Smooth muscle cell (in vitro differentiated cells): ENCODE data around the gene RNF152. TPM values are rescaled to one million over a fixed set of nuclear protein-coding genes. Genes with fewer than 3 reads are reported as not detected.
A peak's percentile ranks its signal among the peaks of the same experiment; 100 is the strongest.

Experiments used
- DNase-seq: peaks from one replicate; lab custom pipeline; 2025; ENCODE audit not compliant: unreplicated experiment; lab: John Stamatoyannopoulos, UW
- H2AFZ ChIP-seq: fragments of 200-600 bp; sonication (generic); 2 replicates; pipeline ENCODE4 v1.6.0; 2016; ENCODE audit warnings: antibody characterized with exemption, low read depth, mild to moderate bottlenecking
- H3F3A ChIP-seq: fragments of 200-600 bp; sonication (generic); 2 replicates; pipeline ENCODE4 v1.6.0; 2017; ENCODE audit warnings: antibody characterized with exemption, low read depth
- H3K27ac ChIP-seq: fragments of 200-600 bp; sonication (generic); 2 replicates; pipeline ENCODE4 v1.5.1; 2016; ENCODE audit warnings: low read depth, mild to moderate bottlenecking
- H3K27me3 ChIP-seq: fragments of 200-600 bp; sonication (generic); 2 replicates; pipeline ENCODE4 v1.6.1; 2016; ENCODE audit warnings: low read depth, mild to moderate bottlenecking
- H3K36me3 ChIP-seq: fragments of 200-600 bp; sonication (generic); 2 replicates; pipeline ENCODE4 v1.5.1; 2016; ENCODE audit warnings: low read depth
- H3K4me1 ChIP-seq: fragments of 200-600 bp; sonication (generic); 2 replicates; pipeline ENCODE4 v1.5.1; 2016; ENCODE audit warnings: low read depth
- H3K4me2 ChIP-seq: fragments of 200-600 bp; sonication (generic); 2 replicates; pipeline ENCODE4 v1.6.0; 2016; ENCODE audit warnings: mild to moderate bottlenecking
- H3K4me3 ChIP-seq: fragments of 200-600 bp; sonication (generic); 2 replicates; pipeline ENCODE4 v1.5.1; 2016; ENCODE audit warnings: mild to moderate bottlenecking
- H3K79me2 ChIP-seq: fragments of 200-600 bp; sonication (generic); 2 replicates; pipeline ENCODE4 v1.6.0; 2016; ENCODE audit warnings: low read depth, mild to moderate bottlenecking
- H3K9ac ChIP-seq: fragments of 200-600 bp; sonication (generic); 2 replicates; pipeline ENCODE4 v1.6.0; 2016; ENCODE audit warnings: low read depth
- H3K9me3 ChIP-seq: fragments of 200-600 bp; sonication (generic); replicated peaks from 2 replicates; pipeline ENCODE4 v1.5.1; 2016; ENCODE audit warnings: low read depth
- H4K20me1 ChIP-seq: fragments of 200-600 bp; sonication (generic); 2 replicates; pipeline ENCODE4 v1.6.0; 2016; ENCODE audit warnings: low read depth
- CTCF ChIP-seq: fragments of 200-600 bp; sonication (generic); IDR thresholded peaks from 2 replicates; pipeline ENCODE4 v1.5.1; 2017; ENCODE audit warnings: borderline replicate concordance, mild to moderate bottlenecking, antibody characterized with exemption; ENCODE audit not compliant: insufficient read depth, poor library complexity, severe bottlenecking
- WGBS: methylation state at CpG from one replicate; pipeline ENCODE4 v1.1.7; 2016; ENCODE audit warnings: low lambda C conversion rate; 5-methylcytosine and 5-hydroxymethylcytosine counted together
- polyA plus RNA-seq: library from polyadenylated mRNA; unstranded; fragments of >200 nt; fragmentation: Nextera tagmentation; extraction: Ambion mirVana; gene quantifications from 2 replicates; pipeline ENCODE4 v1.2.1, GENCODE V29; 2016
- total RNA-seq: library from RNA; depleted of rRNA; stranded (reverse); fragments of >200 nt; gene quantifications from 2 replicates; pipeline ENCODE4 v1.2.3, GENCODE V29; 2014

The RNF152 gene
- total and polyA plus RNA-seq, 2 experiments from 2014 or later = 10.6 to 56.6 TPM

- peaks cover 95% of the 10 kb centered on the region for H3K79me2 ChIP-seq
- H3K4me3 ChIP-seq = no peak overlapping the region
- H2AFZ ChIP-seq = no peak overlapping the region
- H3K27me3 ChIP-seq = no peaks in the 10 kb centered on the region
- WGBS = 82% methylated on average over 1 of the region's 1 CpG
- no peaks in the 10 kb centered on the region for H3K36me3 ChIP-seq
- no peak for DNase-seq
- H3K4me1 ChIP-seq = peaks cover 20% of the 10 kb centered on the region
- peaks cover 5% of the 10 kb centered on the region for H3F3A ChIP-seq
- H3K9ac ChIP-seq = no peak overlapping the region
- no peak for TF ChIP-seq CTCF
- no peaks in the 10 kb centered on the region for H3K9me3 ChIP-seq
- no peak overlapping the region for H3K27ac ChIP-seq
- no peak overlapping the region for H3K4me2 ChIP-seq
- peaks cover 91% of the 10 kb centered on the region for H4K20me1 ChIP-seq
These were observed 3.3 kb downstream of the RNF152 start for GRCh38 chr18:61889541-61889940.

DNA sequence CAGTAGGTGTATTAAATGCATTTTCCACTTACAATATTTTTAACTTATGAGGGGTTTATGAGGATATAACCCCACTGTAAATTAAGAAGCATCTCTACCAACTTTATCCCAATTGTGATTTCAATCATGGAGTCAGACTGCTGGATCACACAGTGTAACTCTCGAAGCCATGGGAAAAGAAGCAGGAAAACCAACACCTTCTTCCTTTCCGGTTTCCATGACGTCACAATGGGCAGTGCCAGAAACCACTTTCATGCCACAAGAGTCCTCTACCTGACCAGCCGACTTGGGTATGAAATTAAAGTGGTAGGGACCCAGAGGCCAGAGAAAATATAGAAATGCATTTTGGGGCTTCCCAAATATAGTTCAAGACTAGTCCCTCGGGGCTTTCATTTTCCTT lies 4.2 kb downstream of the RNF152 start:
- Histone ChIP-seq H3K27ac (no peak overlapping the region), H4K20me1 (peaks cover 100% of the 10 kb centered on the region), H3K79me2 (peaks cover 100% of the 10 kb centered on the region), H3F3A (peaks cover 10% of the 10 kb centered on the region), H3K4me3 (no peak overlapping the region), H3K36me3 (peaks cover 9% of the 10 kb centered on the region), H3K9ac (no peak overlapping the region), H2AFZ (no peak overlapping the region), H3K4me2 (no peak overlapping the region), H3K27me3 (no peaks in the 10 kb centered on the region), H3K9me3 (no peaks in the 10 kb centered on the region), H3K4me1 (peaks cover 20% of the 10 kb centered on the region)
- no peak for TF ChIP-seq CTCF
- no peak for DNase-seq
- 96% methylated on average over 5 of the region's 5 CpGs for WGBS

GRCh38 chr18:61887838-61888237 lies 5.0 kb downstream of the RNF152 start:
- Histone ChIP-seq H3K36me3 (peaks cover 9% of the 10 kb centered on the region), H3K4me3 (no peak overlapping the region), H3K9ac (no peak overlapping the region), H3K4me1 (peaks cover 22% of the 10 kb centered on the region), H3K27me3 (no peaks in the 10 kb centered on the region), H3K9me3 (no peaks in the 10 kb centered on the region), H4K20me1 (peaks cover 100% of the 10 kb centered on the region), H3K79me2 (peaks cover 99% of the 10 kb centered on the region), H3K4me2 (no peak overlapping the region), H3F3A (peaks cover 16% of the 10 kb centered on the region), H2AFZ (no peak overlapping the region), H3K27ac (no peak overlapping the region)
- WGBS = 88% methylated on average over 6 of the region's 6 CpGs
- no peak for DNase-seq
- TF ChIP-seq CTCF = no peak

DNA sequence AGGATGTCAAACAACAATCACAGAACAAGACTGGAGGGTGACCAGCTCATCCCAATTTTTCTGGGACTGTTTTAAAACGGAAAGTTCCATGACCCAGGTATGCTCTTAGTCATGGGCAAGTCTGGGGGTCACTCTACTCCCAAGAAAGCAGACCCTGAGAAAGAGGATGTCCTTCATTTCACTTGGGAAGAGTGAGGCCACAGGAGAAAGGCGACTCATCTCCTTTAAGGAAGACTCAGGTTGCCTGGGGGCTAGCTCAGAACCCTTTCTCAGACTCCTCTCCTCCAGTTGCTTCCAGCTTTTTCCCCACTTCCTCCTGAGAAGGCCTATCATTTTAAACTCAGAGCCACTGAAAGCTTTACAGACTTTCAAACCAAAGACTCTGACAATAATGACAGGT lies 9.3 kb downstream of the RNF152 start:
- Histone ChIP-seq H3K4me2 (peak overlapping the region; percentile 35), H3K36me3 (peaks cover 15% of the 10 kb centered on the region), H3K9ac (no peak overlapping the region), H3K27ac (peak overlapping the region; percentile 61), H3F3A (peaks cover 20% of the 10 kb centered on the region), H3K27me3 (no peaks in the 10 kb centered on the region), H3K4me3 (no peak overlapping the region), H4K20me1 (peaks cover 86% of the 10 kb centered on the region), H3K4me1 (peaks cover 10% of the 10 kb centered on the region), H3K9me3 (no peaks in the 10 kb centered on the region), H2AFZ (no peak overlapping the region), H3K79me2 (peaks cover 57% of the 10 kb centered on the region)
- no peak for DNase-seq
- WGBS = 87% methylated on average over 2 of the region's 2 CpGs
- TF ChIP-seq CTCF = no peak
